CD4-positive, alpha-beta T cell (primary cell): ENCODE results near the gene LPCAT4. TPM values are rescaled to one million over a fixed set of nuclear protein-coding genes. Genes with fewer than 3 reads are reported as not detected.

Experiments used
- ATAC-seq: fragments of 200-7000 bp; cut with Tn5 transposase; one replicate; pipeline ENCODE4 v1.10.0; 2022; ENCODE audit warnings: mild to moderate bottlenecking; ENCODE audit not compliant: poor library complexity
- CTCF ChIA-PET: fragments of 350-600 bp; sonication (Branson Sonifier 250); formaldehyde crosslinking; loops from one replicate; lab custom pipeline; 2021; ENCODE audit warnings: antibody characterized with exemption, inconsistent platforms; lab: Charles Lee
- POLR2A ChIA-PET: fragments of 350-600 bp; sonication (Branson Sonifier 250); formaldehyde crosslinking; loops from one replicate; lab custom pipeline; 2021; ENCODE audit warnings: antibody characterized with exemption, inconsistent platforms; lab: Charles Lee
- DNase-seq, 14 experiments: peaks; one replicate each; pipeline ENCODE4 v3.0.0-alpha.2; 2013 to 2020; ENCODE audit warnings: mixed read lengths in 2 of 14
- H3K27ac ChIP-seq, 2 donors: one replicate each; pipeline versions ENCODE4 v1.5.1 to v1.7.0; 2013; ENCODE audit warnings: low read length in 2 of 2, low read depth in 1 of 2, mild to moderate bottlenecking in 1 of 2
- H3K27me3 ChIP-seq, 2 experiments: 1 replicate in 1 of 2; 2 replicates in 1 of 2; pipeline versions ENCODE4 v1.6.1 to v1.7.0; 2013; ENCODE audit warnings: low read length in 2 of 2, control low read depth in 1 of 2, mild to moderate bottlenecking in 1 of 2, moderate library complexity in 1 of 2; ENCODE audit not compliant: insufficient read depth in 2 of 2, control insufficient read depth in 1 of 2
- H3K36me3 ChIP-seq: one replicate; pipeline ENCODE4 v1.6.1; 2013; ENCODE audit warnings: low read length, control low read depth; ENCODE audit not compliant: insufficient read depth
- H3K4me1 ChIP-seq: one replicate; pipeline ENCODE4 v1.6.1; 2013; ENCODE audit warnings: low read length, control low read depth; ENCODE audit not compliant: insufficient read depth
- H3K4me3 ChIP-seq: one replicate; pipeline ENCODE4 v1.5.1; 2013; ENCODE audit warnings: mild to moderate bottlenecking, low read length, moderate library complexity
- H3K9me3 ChIP-seq, 2 experiments: 1 replicate in 1 of 2; 2 replicates in 1 of 2; pipeline versions ENCODE4 v1.6.1 to v1.7.0; 2013; ENCODE audit warnings: low read length in 2 of 2, mild to moderate bottlenecking in 2 of 2, control low read depth in 1 of 2, moderate library complexity in 1 of 2; ENCODE audit not compliant: control insufficient read depth in 1 of 2, insufficient read depth in 1 of 2
- H3K27ac Mint-ChIP-seq: one replicate; pipeline ENCODE4 v1.8.0; 2020; ENCODE audit warnings: mixed read lengths
- H3K27me3 Mint-ChIP-seq: one replicate; pipeline ENCODE4 v1.8.0; 2021; ENCODE audit warnings: mixed read lengths
- H3K36me3 Mint-ChIP-seq: one replicate; pipeline ENCODE4 v1.8.0; 2021; ENCODE audit warnings: low read depth, mixed read lengths
- H3K4me1 Mint-ChIP-seq: one replicate; pipeline ENCODE4 v1.8.0; 2021; ENCODE audit warnings: low read depth, mixed read lengths
- H3K4me3 Mint-ChIP-seq: one replicate; pipeline ENCODE4 v1.8.0; 2020; ENCODE audit warnings: mild to moderate bottlenecking, mixed read lengths
- H3K9me3 Mint-ChIP-seq: one replicate; pipeline ENCODE4 v1.8.0; 2020; ENCODE audit warnings: mixed read lengths
- intact Hi-C, 2 experiments: fragments of 100-400 bp; cut with DNase I in 1 of 2; cut with micrococcal nuclease in 1 of 2; formaldehyde crosslinking; loops; one replicate each; pipeline versions ENCODE4 v1.15.1 to v1.9.0; 2023 to 2025; cut with DNase I, micrococcal nuclease
- total RNA-seq, 174 experiments: library from RNA in 2 of 174; stranded (reverse) in 2 of 174; gene quantifications; one replicate each; pipeline ENCODE4 v1.2.3 and lab custom pipeline; 2021 to 2026
- TF ChIP-seq, protein P1 (sequence below): fragments of 200-600 bp; IDR thresholded peaks from one replicate; pipeline ENCODE4 v1.8.0; 2022; ENCODE audit warnings: antibody characterized with exemption, mild to moderate bottlenecking

LPCAT4 gene
- total RNA-seq, 2 experiments from 2014 or later = 41.0 to 45.2 TPM

DNA sequence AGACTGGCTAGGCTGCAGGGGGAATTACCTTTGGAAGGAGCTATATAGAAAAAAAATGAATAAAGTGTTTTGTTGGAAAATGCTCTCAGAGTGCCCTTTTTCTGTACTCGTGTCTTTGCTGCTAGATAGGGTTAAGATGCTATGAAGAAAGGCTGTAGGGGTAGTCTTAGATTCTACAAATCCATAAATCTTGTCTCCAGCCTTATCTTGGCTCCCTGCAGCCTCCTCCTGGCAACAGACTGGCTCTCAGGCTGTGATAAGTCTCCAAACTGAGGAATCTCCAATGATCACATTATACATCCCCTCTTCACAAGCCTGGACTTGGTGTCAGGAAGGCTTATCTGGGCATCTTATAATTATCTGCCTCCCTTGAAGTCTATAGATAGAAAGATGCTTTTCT lies 9.3 kb downstream of the LPCAT4 start:
- Mint-ChIP-seq H3K9me3 (no peaks in the 10 kb centered on the region), H3K27me3 (no peaks in the 10 kb centered on the region), H3K27ac (no peak overlapping the region), H3K4me1 (peaks cover 4% of the 10 kb centered on the region), H3K36me3 (peaks cover 77% of the 10 kb centered on the region), H3K4me3 (no peak overlapping the region)
- POLR2A ChIA-PET = interaction anchor here (1.6 kb wide), 1 partner anchor 20 kb away, joined by 8 read pairs; the partner anchor contains the start of gene SLC12A6
- ATAC-seq = no peak
- H3K36me3 ChIP-seq = peaks cover 68% of the 10 kb centered on the region
- DNase-seq = no peak
- CTCF ChIA-PET = interaction anchor here (0.6 to 1.7 kb wide), 3 partner anchors 10 to 130 kb away, joined by 3 to 12 read pairs (median 4); partner anchors contain the start of gene LPCAT4
- no peaks in the 10 kb centered on the region for H3K9me3 ChIP-seq
- no peak overlapping the region for H3K4me3 ChIP-seq
- intact Hi-C loops = no loop called here
- H3K4me1 ChIP-seq = no peaks in the 10 kb centered on the region
- no peak overlapping the region for H3K27ac ChIP-seq
- TF ChIP-seq, protein P1, sequence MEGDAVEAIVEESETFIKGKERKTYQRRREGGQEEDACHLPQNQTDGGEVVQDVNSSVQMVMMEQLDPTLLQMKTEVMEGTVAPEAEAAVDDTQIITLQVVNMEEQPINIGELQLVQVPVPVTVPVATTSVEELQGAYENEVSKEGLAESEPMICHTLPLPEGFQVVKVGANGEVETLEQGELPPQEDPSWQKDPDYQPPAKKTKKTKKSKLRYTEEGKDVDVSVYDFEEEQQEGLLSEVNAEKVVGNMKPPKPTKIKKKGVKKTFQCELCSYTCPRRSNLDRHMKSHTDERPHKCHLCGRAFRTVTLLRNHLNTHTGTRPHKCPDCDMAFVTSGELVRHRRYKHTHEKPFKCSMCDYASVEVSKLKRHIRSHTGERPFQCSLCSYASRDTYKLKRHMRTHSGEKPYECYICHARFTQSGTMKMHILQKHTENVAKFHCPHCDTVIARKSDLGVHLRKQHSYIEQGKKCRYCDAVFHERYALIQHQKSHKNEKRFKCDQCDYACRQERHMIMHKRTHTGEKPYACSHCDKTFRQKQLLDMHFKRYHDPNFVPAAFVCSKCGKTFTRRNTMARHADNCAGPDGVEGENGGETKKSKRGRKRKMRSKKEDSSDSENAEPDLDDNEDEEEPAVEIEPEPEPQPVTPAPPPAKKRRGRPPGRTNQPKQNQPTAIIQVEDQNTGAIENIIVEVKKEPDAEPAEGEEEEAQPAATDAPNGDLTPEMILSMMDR = no peak
- H3K27me3 ChIP-seq = no peaks in the 10 kb centered on the region

DNA sequence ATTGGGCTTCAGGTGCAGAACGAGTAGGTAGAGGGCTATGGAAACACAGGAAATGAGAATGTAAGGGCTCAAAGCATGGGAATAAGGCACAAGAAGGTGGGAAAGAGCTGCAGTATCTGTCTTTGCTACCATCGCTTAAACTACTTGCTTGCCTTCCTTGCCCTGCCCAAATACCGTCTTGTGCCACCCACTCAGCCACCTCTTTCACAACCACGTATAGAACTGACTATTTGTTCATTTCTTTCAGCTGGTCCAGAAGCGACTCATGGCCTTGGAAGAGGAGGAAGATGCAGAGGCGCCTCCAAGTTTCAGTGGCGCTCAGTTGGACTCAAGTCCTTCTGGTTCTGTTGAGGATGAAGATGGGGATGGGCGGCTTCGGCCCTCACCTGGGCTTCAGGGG lies 11.8 kb downstream of the LPCAT4 start:
- POLR2A ChIA-PET = interaction anchor here (2.3 kb wide), 1 partner anchor 11 kb away, joined by 10 read pairs; the partner anchor contains the start of gene LPCAT4
- intact Hi-C loops = no loop called here

DNA sequence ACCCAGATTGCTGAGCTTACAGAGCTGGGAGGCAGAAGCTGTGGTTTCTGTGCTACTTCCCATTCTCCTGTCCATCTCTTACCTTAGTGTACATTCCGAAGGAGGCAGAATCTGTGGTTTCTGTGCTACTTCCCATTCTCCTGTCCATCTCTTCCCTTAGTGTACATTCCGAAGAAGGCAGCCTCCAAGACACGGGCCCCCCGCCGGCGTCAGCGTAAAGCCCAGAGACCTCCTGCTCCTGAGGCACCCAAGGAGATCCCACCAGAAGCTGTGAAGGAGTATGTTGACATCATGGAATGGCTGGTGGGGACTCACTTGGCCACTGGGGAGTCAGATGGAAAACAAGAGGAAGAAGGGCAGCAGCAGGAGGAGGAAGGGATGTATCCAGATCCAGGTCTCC lies 12.7 kb downstream of the LPCAT4 start:
- TF ChIP-seq, protein P1 = no peak
- Mint-ChIP-seq H3K9me3 (no peaks in the 10 kb centered on the region), H3K4me3 (no peak overlapping the region), H3K36me3 (peaks cover 44% of the 10 kb centered on the region), H3K27me3 (no peaks in the 10 kb centered on the region), H3K27ac (no peak overlapping the region), H3K4me1 (no peaks in the 10 kb centered on the region)
- no peak overlapping the region for H3K4me3 ChIP-seq
- no peak for ATAC-seq
- no peaks in the 10 kb centered on the region for H3K9me3 ChIP-seq
- H3K27me3 ChIP-seq = no peaks in the 10 kb centered on the region
- CTCF ChIA-PET = no interaction called here
- no peaks in the 10 kb centered on the region for H3K4me1 ChIP-seq
- no peak for DNase-seq
- no peak overlapping the region for H3K27ac ChIP-seq
- POLR2A ChIA-PET = interaction anchor here (0.6 to 2.3 kb wide), 2 partner anchors 11 to 12 kb away, joined by 3 to 10 read pairs; partner anchors contain the start of gene LPCAT4
- intact Hi-C loops = no loop called here
- peaks cover 38% of the 10 kb centered on the region for H3K36me3 ChIP-seq

More for the DNA sequence above, 11.8 kb downstream of the LPCAT4 start:
- Mint-ChIP-seq H3K27ac (no peak overlapping the region), H3K36me3 (peaks cover 53% of the 10 kb centered on the region), H3K4me3 (no peak overlapping the region), H3K4me1 (no peaks in the 10 kb centered on the region), H3K9me3 (no peaks in the 10 kb centered on the region), H3K27me3 (no peaks in the 10 kb centered on the region)
- DNase-seq = no peak
- H3K27me3 ChIP-seq = no peaks in the 10 kb centered on the region
- no peaks in the 10 kb centered on the region for H3K9me3 ChIP-seq
- H3K27ac ChIP-seq = no peak overlapping the region
- peaks cover 48% of the 10 kb centered on the region for H3K36me3 ChIP-seq
- TF ChIP-seq, protein P1 = no peak
- ATAC-seq = no peak
- CTCF ChIA-PET = interaction anchor here (1.1 kb wide), 1 partner anchor 12 kb away, joined by 5 read pairs; the partner anchor contains the start of genes NOP10 and NUTM1
- no peaks in the 10 kb centered on the region for H3K4me1 ChIP-seq
- no peak overlapping the region for H3K4me3 ChIP-seq
